ENCODE measurements around the gene TMEM212.

TMEM212 gene

DNA sequence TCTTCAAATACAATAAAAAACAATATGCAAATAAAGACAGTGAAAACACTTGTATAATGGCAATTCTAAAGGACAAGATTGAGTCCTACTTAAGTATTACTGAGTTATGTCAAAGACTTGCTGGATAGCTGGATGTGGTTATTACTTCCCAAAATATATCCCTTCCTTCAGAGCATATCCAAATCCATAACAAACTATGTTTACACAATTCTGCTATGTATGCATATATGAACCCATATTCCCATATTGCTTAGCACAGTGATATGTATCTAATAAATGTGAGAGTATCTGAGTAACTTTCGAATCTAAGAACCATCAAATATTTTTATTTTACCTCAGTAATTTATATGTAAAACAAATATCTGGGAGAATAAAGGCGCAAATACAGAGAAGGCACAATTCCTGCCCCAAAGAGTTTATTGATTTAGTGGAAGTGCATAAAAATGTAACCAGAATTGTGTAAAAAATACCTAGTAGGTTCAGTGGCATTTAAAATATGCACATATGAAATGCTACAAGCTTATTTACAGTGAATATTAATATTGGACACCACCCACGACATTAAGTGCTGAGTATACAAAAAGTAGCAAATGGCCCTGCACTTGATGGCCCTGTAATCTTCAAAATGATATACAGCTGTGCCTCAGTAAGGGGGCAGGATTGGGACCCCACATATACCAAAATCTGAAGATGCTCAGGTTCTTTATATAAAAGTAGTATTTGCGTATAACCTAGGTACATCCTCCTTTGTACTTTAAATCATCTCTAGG lies 37.1 kb downstream of the TMEM212 start:
- H2AFZ ChIP-seq (ENCODE audit: low read depth, low read length): no peak overlapping the region
- no peaks in the 10 kb centered on the region for H3K27me3 ChIP-seq (ENCODE audit: insufficient read depth, low read length)
- H3K4me1 ChIP-seq (ENCODE audit: insufficient read depth, low read length): peaks cover 16% of the 10 kb centered on the region

DNA sequence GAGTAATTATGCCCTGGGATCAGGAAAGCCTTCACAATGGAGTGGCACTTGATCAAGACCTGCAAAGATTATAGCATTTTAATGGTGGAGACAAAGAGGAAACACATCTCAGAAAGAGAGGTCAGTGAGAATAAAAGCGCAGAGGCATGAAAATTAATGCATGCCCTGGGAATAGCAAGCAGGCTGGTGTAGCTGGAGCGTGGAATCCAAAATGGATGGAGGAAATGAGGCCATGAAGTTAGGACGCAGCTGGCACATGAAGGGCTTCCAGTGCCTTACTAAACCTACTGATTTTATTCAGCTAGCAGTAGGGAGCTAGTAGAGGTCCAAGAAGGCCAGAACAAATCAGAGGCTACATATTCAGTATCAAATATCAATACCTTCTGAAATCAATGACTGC lies 38.1 kb downstream of the TMEM212 start:
- Histone ChIP-seq H3K27me3 (ENCODE audit: insufficient read depth, low read length) (no peaks in the 10 kb centered on the region), H3K9me3 (ENCODE audit: low read length) (no peaks in the 10 kb centered on the region), H2AFZ (ENCODE audit: low read depth, low read length) (peak overlapping the region; percentile 28), H3K4me3 (ENCODE audit: low read length) (no peak overlapping the region), H3K36me3 (ENCODE audit: insufficient read depth, low read length) (no peaks in the 10 kb centered on the region), H3K4me1 (ENCODE audit: insufficient read depth, low read length) (peaks cover 9% of the 10 kb centered on the region)

More for the DNA sequence above, 37.1 kb downstream of the TMEM212 start:
- H3K9me3 ChIP-seq (ENCODE audit: low read length): no peaks in the 10 kb centered on the region
- no peaks in the 10 kb centered on the region for H3K36me3 ChIP-seq (ENCODE audit: insufficient read depth, low read length)
- no peak overlapping the region for H3K4me3 ChIP-seq (ENCODE audit: low read length)

DNA sequence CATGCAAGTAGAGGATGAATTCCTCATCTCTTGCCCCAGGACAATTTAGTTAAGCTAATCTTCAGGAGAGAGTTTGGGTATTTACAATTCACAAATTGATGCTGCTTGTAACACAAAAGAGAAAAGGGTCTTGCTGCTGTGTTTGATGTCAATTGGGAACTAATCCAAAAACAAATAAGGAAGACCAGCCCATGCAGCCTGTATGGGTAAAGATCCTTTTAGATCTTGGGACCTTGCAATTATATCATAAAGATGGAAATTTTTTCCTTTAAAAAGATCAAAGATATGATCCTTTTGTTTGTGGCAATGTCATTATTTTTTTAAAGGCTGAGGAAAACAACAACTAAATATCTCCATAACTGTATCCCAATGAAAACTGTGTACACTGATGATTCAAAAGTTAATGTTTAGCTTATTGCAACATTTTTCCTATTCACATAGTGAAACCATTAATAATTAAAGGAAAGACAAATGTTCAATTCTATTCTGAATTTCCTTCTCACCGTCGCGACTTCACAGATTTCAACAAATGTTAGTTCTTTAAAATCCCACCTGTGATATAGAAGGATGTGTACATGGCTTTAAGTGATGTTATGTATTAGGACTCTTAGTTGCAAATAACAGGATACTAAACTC lies 40.2 kb downstream of the TMEM212 start:
- H3K36me3 ChIP-seq (ENCODE audit: insufficient read depth, low read length): no peaks in the 10 kb centered on the region
- H3K27me3 ChIP-seq (ENCODE audit: insufficient read depth, low read length): no peaks in the 10 kb centered on the region
- H3K4me1 ChIP-seq (ENCODE audit: insufficient read depth, low read length): peaks cover 9% of the 10 kb centered on the region
- H2AFZ ChIP-seq (ENCODE audit: low read depth, low read length): no peak overlapping the region
- no peaks in the 10 kb centered on the region for H3K9me3 ChIP-seq (ENCODE audit: low read length)
- no peak overlapping the region for H3K4me3 ChIP-seq (ENCODE audit: low read length)

DNA sequence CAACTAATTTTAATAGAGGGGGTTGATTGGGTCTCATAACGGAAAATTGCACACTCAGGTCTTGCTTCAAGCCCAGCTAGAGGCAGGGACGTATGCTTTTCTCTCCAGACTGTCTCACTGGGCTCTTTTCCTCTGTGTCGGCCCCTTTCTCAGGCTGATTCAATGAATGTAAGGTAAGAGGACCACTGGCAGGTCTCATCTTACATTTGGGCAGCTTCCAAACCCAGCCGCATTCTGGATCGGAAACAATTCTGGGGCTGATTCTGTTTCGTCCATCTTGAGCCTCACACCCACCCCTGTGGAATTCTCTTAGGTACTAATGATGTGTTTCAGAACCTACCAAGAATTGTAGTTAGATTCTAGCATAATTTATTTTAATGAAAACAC lies 40.7 kb downstream of the TMEM212 start:
- Histone ChIP-seq H3K4me1 (ENCODE audit: insufficient read depth, low read length) (peaks cover 9% of the 10 kb centered on the region), H2AFZ (ENCODE audit: low read depth, low read length) (no peak overlapping the region), H3K4me3 (ENCODE audit: low read length) (no peak overlapping the region), H3K36me3 (ENCODE audit: insufficient read depth, low read length) (no peaks in the 10 kb centered on the region), H3K27me3 (ENCODE audit: insufficient read depth, low read length) (no peaks in the 10 kb centered on the region), H3K9me3 (ENCODE audit: low read length) (no peaks in the 10 kb centered on the region)

DNA sequence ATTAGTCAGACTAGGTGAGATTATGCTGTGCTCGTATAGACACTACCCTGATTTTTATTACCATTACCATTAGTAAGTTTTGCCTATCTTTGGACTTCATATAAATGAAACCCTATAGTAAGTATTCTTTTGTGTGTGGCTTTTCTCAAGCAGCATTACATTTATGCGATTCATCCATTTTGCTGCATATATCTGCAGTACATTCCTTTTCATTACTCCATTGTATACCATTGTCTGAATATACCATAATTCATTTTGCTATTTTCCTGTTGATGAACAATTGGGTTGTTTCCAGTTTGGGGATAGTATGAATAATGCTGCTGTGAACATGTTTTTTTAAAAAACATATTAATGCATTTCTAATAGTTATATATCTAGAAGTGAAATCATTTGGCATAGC lies 45.3 kb downstream of the TMEM212 start:
- Histone ChIP-seq H3K4me3 (ENCODE audit: low read length) (no peak overlapping the region), H3K27me3 (ENCODE audit: insufficient read depth, low read length) (no peaks in the 10 kb centered on the region), H3K36me3 (ENCODE audit: insufficient read depth, low read length) (no peaks in the 10 kb centered on the region), H2AFZ (ENCODE audit: low read depth, low read length) (no peak overlapping the region), H3K4me1 (ENCODE audit: insufficient read depth, low read length) (no peaks in the 10 kb centered on the region), H3K9me3 (ENCODE audit: low read length) (no peaks in the 10 kb centered on the region)

DNA sequence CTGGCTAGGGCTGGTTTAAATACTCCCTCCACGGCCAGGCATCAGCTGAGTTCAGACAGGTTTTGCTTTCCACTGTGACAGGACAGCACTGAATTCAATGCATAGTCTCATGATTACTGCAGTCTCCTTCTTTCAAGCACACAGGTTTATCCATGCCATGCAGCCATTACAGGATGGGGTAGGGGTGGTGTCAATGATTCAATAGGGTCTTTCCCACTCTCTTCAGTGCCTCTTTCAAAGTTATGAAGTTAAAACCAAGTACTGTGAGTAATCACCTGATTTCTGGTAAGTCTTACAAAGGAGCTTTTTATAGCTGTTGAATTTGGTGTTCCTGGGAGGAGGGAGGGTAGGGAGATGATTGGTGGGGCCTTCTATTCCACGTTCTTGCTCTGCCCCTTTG lies 47.2 kb downstream of the TMEM212 start:
- H3K36me3 ChIP-seq (ENCODE audit: insufficient read depth, low read length): no peaks in the 10 kb centered on the region
- H3K4me3 ChIP-seq (ENCODE audit: low read length): no peak overlapping the region
- no peaks in the 10 kb centered on the region for H3K4me1 ChIP-seq (ENCODE audit: insufficient read depth, low read length)
- H3K9me3 ChIP-seq (ENCODE audit: low read length): no peaks in the 10 kb centered on the region
- no peak overlapping the region for H2AFZ ChIP-seq (ENCODE audit: low read depth, low read length)
- H3K27me3 ChIP-seq (ENCODE audit: insufficient read depth, low read length): no peaks in the 10 kb centered on the region

DNA sequence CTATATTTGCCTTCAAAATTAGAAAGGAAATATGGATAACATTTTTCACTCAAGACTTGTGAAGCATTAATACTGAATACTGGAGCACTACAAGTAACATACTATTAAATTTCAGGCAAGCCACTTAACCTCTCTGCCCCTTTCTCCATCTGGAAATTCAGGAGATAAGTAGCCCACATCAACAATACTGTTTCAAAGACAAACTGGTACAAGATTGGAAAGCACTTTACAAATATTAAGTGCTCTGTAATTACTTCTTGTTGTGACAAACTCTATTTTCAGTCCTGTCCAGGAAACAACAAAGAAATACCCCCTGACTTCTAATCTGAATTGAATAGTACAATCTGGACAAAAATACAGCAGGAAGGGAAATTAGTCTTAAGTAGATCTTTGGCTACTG lies 49.3 kb downstream of the TMEM212 start:
- Histone ChIP-seq H3K4me3 (ENCODE audit: low read length) (no peak overlapping the region), H3K27me3 (ENCODE audit: insufficient read depth, low read length) (no peaks in the 10 kb centered on the region), H3K9me3 (ENCODE audit: low read length) (no peaks in the 10 kb centered on the region), H3K4me1 (ENCODE audit: insufficient read depth, low read length) (no peaks in the 10 kb centered on the region), H3K36me3 (ENCODE audit: insufficient read depth, low read length) (no peaks in the 10 kb centered on the region), H2AFZ (ENCODE audit: low read depth, low read length) (no peak overlapping the region)

DNA sequence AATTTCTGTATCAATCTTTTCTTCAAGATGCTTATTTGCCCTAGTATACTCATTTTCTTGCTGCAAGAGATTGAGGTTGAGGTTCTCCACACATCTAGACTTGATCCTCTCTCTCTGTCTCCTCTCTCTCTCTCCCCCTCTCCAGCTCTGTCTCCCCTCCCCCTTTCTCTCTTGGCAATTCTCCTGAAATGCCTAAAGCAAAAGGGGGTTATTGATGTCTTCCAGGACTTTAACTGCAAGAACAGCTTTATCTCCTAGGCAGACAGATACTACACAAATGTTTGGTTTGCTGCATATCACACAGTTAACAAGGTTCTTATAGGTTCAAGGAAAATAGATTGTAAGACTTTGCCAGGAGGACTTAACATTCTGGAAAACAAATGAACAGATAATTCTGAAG lies 52.1 kb downstream of the TMEM212 start:
- no peaks in the 10 kb centered on the region for H3K36me3 ChIP-seq (ENCODE audit: insufficient read depth, low read length)
- no peaks in the 10 kb centered on the region for H3K4me1 ChIP-seq (ENCODE audit: insufficient read depth, low read length)
- no peak overlapping the region for H3K4me3 ChIP-seq (ENCODE audit: low read length)
- H2AFZ ChIP-seq (ENCODE audit: low read depth, low read length): no peak overlapping the region
- H3K9me3 ChIP-seq (ENCODE audit: low read length): no peaks in the 10 kb centered on the region
- H3K27me3 ChIP-seq (ENCODE audit: insufficient read depth, low read length): no peaks in the 10 kb centered on the region

DNA sequence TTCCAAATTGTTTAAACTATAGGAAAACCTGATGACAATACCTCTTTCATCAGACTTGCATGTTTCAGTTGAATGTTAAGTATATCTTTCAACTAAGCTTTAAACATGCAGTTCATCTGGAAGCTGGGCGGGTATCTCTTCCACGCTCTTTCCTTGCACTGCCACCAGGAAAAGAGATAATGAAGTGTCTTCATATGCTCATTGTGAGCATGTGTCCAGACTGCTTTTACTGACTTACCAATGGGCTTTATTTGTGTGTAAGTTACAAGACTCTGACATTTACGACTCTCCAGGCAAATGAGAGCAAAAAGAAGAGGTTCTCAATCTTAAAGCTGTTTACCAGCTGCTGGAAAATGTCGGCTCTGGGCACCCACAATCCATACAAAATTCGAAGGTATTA lies 52.8 kb downstream of the TMEM212 start:
- no peak overlapping the region for H3K4me3 ChIP-seq (ENCODE audit: low read length)

DNA sequence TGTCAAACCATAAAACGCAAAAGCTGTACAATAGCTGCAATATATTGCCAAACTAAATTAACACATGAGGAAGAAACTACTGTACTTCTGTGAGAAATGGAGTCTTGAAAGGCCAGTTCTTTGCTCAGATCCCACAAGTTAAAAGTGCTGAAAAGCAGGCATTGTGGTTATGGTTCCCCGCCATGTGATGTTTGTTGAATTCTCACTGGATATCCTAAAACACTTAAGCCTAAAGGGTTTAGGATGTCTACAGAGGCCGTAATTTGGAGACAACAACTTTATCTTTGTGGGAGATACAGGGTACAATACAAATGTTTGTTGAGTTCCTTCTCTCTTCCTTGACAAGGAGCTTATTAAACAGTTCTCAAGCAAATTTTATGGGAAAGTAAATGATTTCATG lies 53.2 kb downstream of the TMEM212 start:
- Histone ChIP-seq H3K27me3 (ENCODE audit: insufficient read depth, low read length) (no peaks in the 10 kb centered on the region), H3K4me3 (ENCODE audit: low read length) (no peak overlapping the region), H2AFZ (ENCODE audit: low read depth, low read length) (no peak overlapping the region)

More for the DNA sequence above, 52.8 kb downstream of the TMEM212 start:
- H3K27me3 ChIP-seq (ENCODE audit: insufficient read depth, low read length): no peaks in the 10 kb centered on the region
- H3K36me3 ChIP-seq (ENCODE audit: insufficient read depth, low read length): no peaks in the 10 kb centered on the region
- H3K4me1 ChIP-seq (ENCODE audit: insufficient read depth, low read length): no peaks in the 10 kb centered on the region
- H2AFZ ChIP-seq (ENCODE audit: low read depth, low read length): no peak overlapping the region
- H3K9me3 ChIP-seq (ENCODE audit: low read length): no peaks in the 10 kb centered on the region

DNA sequence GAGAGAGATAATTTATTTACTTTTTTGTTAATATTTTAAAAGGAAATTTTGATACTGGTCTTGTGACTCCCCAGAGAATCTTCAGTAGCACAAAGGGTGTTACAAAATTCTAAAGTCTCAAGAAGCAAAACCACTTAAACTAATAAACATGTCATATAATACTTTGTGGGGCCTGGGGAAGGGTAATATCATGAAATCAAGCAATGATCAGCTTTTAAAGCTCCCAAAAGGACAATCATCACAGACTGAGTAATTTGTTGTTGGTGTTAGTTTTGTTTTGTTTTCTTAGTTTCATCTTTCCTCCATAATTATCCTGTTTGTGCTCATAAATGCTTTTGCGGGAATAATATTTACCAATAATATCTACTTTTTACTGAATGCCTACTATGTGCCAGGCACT lies 55.0 kb downstream of the TMEM212 start:
- H3K36me3 ChIP-seq (ENCODE audit: insufficient read depth, low read length): no peaks in the 10 kb centered on the region
- H2AFZ ChIP-seq (ENCODE audit: low read depth, low read length): no peak overlapping the region
- H3K4me3 ChIP-seq (ENCODE audit: low read length): no peak overlapping the region
- H3K9me3 ChIP-seq (ENCODE audit: low read length): no peaks in the 10 kb centered on the region
- no peaks in the 10 kb centered on the region for H3K27me3 ChIP-seq (ENCODE audit: insufficient read depth, low read length)
- H3K4me1 ChIP-seq (ENCODE audit: insufficient read depth, low read length): no peaks in the 10 kb centered on the region

More for the DNA sequence above, 53.2 kb downstream of the TMEM212 start:
- Histone ChIP-seq H3K4me1 (ENCODE audit: insufficient read depth, low read length) (no peaks in the 10 kb centered on the region), H3K9me3 (ENCODE audit: low read length) (no peaks in the 10 kb centered on the region), H3K36me3 (ENCODE audit: insufficient read depth, low read length) (no peaks in the 10 kb centered on the region)

DNA sequence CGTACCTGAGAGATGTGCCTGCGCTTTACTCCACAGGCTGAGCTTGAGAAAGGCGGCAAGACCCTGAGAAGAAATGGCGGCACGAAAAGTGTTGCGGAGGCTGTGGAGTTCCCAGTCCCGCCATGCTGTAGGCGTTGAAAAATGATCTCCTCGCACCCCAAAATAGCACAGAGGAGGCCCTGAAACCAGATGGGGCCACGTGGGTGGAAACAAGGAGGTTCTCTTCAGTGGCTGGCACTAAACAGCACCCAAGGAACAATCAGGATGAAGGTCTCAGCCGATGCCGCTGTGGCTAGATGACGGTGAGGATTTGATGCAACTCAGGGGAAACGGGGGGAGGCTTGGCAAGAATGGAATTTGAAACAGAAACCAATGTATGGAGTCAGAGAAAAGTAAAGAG lies 57.3 kb downstream of the TMEM212 start:
- Histone ChIP-seq H3K36me3 (ENCODE audit: insufficient read depth, low read length) (no peaks in the 10 kb centered on the region), H3K4me3 (ENCODE audit: low read length) (no peak overlapping the region), H3K27me3 (ENCODE audit: insufficient read depth, low read length) (no peaks in the 10 kb centered on the region), H3K4me1 (ENCODE audit: insufficient read depth, low read length) (no peaks in the 10 kb centered on the region), H2AFZ (ENCODE audit: low read depth, low read length) (no peak overlapping the region), H3K9me3 (ENCODE audit: low read length) (no peaks in the 10 kb centered on the region)

DNA sequence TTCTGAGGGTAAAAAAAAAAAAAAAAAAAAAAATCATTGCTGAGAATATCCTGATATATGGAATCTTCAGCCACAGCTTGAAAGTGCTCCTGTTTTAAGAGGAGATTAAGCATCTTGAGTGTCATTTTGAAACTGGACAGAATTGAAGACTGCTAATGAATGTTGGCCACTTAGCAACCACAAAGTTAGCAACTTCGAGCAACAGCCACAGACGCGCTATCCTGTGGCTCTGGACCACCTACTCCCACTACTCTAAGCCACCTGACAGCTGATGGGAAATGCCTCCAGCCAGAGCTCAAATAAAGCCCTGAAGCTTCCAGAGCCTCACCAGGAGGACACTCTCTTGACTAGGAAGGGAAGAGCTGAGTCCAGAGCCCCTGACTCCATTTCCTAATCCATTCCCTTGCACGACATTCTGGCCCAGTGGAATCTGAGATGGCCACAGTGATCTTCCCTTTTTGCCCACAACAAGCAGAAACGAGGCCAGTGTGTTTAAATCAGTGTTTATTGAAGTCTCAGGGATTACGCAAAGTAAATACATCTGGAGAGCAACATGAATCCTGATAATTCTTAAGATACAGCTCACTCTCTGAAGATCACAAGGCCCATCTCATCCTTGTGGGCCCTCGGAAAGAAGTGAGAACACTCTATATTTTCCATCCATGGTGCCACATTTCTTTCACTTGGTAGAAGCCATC lies 58.6 kb downstream of the TMEM212 start:
- Histone ChIP-seq H3K9me3 (ENCODE audit: low read length) (no peaks in the 10 kb centered on the region), H3K27me3 (ENCODE audit: insufficient read depth, low read length) (no peaks in the 10 kb centered on the region), H3K4me1 (ENCODE audit: insufficient read depth, low read length) (no peaks in the 10 kb centered on the region), H3K4me3 (ENCODE audit: low read length) (no peak overlapping the region), H3K36me3 (ENCODE audit: insufficient read depth, low read length) (no peaks in the 10 kb centered on the region), H2AFZ (ENCODE audit: low read depth, low read length) (no peak overlapping the region)

Measured in neuron (in vitro differentiated cells).